ENCODE data around the gene TPSB2.

DNA sequence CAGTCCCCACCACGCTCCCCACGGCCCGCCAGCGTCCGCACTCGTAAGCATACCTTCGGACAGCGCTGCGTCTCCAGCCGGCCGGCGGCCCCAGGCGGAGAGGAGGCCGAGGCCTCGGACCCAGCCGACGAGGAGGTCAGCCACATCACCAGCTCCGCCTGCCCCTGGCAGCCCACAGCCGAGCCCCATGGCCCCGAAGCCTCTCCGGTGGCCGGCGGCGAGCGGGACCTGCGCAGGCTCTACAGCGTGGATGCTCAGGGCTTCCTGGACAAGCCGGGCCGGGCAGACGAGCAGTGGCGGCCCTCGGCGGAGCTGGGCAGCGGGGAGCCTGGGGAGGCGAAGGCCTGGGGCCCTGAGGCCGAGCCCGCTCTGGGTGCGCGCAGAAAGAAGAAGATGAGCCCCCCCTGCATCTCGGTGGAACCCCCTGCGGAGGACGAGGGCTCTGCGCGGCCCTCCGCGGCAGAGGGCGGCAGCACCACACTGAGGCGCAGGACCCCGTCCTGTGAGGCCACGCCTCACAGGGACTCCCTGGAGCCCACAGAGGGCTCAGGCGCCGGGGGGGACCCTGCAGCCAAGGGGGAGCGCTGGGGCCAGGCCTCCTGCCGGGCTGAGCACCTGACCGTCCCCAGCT lies 9.8 kb downstream of the TPSB2 start:
- TF ChIP-seq, protein P1, sequence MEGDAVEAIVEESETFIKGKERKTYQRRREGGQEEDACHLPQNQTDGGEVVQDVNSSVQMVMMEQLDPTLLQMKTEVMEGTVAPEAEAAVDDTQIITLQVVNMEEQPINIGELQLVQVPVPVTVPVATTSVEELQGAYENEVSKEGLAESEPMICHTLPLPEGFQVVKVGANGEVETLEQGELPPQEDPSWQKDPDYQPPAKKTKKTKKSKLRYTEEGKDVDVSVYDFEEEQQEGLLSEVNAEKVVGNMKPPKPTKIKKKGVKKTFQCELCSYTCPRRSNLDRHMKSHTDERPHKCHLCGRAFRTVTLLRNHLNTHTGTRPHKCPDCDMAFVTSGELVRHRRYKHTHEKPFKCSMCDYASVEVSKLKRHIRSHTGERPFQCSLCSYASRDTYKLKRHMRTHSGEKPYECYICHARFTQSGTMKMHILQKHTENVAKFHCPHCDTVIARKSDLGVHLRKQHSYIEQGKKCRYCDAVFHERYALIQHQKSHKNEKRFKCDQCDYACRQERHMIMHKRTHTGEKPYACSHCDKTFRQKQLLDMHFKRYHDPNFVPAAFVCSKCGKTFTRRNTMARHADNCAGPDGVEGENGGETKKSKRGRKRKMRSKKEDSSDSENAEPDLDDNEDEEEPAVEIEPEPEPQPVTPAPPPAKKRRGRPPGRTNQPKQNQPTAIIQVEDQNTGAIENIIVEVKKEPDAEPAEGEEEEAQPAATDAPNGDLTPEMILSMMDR (IDR thresholded peaks at IDR 0.05): no peak
- TF ChIP-seq JUN (CRISPR knock-in tag; IDR thresholded peaks at IDR 0.05) (no peak), ESRRA (CRISPR knock-in tag; IDR thresholded peaks at IDR 0.05; ENCODE audit: borderline replicate concordance) (no peak), ATF1 (CRISPR knock-in tag; IDR thresholded peaks at IDR 0.05) (no peak), ZNF232 (CRISPR knock-in tag; IDR thresholded peaks at IDR 0.05) (no peak), NR2C2 (CRISPR knock-in tag; IDR thresholded peaks at IDR 0.05) (no peak), NR1H2 (CRISPR knock-in tag; IDR thresholded peaks at IDR 0.05) (no peak), ZNF121 (CRISPR knock-in tag; IDR thresholded peaks at IDR 0.05) (no peak), GTF2I (CRISPR knock-in tag; conservative IDR thresholded peaks at IDR 0.05) (no peak), SP1 (CRISPR knock-in tag; conservative IDR thresholded peaks at IDR 0.05) (no peak)
- TF ChIP-seq, protein P2, sequence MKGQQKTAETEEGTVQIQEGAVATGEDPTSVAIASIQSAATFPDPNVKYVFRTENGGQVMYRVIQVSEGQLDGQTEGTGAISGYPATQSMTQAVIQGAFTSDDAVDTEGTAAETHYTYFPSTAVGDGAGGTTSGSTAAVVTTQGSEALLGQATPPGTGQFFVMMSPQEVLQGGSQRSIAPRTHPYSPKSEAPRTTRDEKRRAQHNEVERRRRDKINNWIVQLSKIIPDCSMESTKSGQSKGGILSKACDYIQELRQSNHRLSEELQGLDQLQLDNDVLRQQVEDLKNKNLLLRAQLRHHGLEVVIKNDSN (CRISPR knock-in tag; IDR thresholded peaks at IDR 0.05): no peak
- TF ChIP-seq, protein P3, sequence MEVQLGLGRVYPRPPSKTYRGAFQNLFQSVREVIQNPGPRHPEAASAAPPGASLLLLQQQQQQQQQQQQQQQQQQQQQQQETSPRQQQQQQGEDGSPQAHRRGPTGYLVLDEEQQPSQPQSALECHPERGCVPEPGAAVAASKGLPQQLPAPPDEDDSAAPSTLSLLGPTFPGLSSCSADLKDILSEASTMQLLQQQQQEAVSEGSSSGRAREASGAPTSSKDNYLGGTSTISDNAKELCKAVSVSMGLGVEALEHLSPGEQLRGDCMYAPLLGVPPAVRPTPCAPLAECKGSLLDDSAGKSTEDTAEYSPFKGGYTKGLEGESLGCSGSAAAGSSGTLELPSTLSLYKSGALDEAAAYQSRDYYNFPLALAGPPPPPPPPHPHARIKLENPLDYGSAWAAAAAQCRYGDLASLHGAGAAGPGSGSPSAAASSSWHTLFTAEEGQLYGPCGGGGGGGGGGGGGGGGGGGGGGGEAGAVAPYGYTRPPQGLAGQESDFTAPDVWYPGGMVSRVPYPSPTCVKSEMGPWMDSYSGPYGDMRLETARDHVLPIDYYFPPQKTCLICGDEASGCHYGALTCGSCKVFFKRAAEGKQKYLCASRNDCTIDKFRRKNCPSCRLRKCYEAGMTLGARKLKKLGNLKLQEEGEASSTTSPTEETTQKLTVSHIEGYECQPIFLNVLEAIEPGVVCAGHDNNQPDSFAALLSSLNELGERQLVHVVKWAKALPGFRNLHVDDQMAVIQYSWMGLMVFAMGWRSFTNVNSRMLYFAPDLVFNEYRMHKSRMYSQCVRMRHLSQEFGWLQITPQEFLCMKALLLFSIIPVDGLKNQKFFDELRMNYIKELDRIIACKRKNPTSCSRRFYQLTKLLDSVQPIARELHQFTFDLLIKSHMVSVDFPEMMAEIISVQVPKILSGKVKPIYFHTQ (CRISPR knock-in tag; IDR thresholded peaks at IDR 0.05): no peak
- TF ChIP-seq, protein P4, sequence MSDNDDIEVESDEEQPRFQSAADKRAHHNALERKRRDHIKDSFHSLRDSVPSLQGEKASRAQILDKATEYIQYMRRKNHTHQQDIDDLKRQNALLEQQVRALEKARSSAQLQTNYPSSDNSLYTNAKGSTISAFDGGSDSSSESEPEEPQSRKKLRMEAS (CRISPR knock-in tag; IDR thresholded peaks at IDR 0.05): no peak
- TF ChIP-seq, protein P5, sequence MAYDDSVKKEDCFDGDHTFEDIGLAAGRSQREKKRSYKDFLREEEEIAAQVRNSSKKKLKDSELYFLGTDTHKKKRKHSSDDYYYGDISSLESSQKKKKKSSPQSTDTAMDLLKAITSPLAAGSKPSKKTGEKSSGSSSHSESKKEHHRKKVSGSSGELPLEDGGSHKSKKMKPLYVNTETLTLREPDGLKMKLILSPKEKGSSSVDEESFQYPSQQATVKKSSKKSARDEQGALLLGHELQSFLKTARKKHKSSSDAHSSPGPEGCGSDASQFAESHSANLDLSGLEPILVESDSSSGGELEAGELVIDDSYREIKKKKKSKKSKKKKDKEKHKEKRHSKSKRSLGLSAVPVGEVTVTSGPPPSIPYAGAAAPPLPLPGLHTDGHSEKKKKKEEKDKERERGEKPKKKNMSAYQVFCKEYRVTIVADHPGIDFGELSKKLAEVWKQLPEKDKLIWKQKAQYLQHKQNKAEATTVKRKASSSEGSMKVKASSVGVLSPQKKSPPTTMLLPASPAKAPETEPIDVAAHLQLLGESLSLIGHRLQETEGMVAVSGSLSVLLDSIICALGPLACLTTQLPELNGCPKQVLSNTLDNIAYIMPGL (CRISPR knock-in tag; IDR thresholded peaks at IDR 0.05): no peak
